GM12874 (cell line): ENCODE data around the gene TAS2R19.

Source experiments
- TF ChIP-seq, protein P1 (sequence below): IDR thresholded peaks from 2 replicates; pipeline ENCODE4 v1.5.1; 2011; ENCODE audit warnings: low read depth, mild to moderate bottlenecking, control low read depth, low read length, moderate library complexity; ENCODE audit not compliant: insufficient read depth

Gene TAS2R19

GRCh38 chr12:11015775-11016430 is 6.5 kb downstream of the TAS2R19 start:
- TF ChIP-seq, protein P1, sequence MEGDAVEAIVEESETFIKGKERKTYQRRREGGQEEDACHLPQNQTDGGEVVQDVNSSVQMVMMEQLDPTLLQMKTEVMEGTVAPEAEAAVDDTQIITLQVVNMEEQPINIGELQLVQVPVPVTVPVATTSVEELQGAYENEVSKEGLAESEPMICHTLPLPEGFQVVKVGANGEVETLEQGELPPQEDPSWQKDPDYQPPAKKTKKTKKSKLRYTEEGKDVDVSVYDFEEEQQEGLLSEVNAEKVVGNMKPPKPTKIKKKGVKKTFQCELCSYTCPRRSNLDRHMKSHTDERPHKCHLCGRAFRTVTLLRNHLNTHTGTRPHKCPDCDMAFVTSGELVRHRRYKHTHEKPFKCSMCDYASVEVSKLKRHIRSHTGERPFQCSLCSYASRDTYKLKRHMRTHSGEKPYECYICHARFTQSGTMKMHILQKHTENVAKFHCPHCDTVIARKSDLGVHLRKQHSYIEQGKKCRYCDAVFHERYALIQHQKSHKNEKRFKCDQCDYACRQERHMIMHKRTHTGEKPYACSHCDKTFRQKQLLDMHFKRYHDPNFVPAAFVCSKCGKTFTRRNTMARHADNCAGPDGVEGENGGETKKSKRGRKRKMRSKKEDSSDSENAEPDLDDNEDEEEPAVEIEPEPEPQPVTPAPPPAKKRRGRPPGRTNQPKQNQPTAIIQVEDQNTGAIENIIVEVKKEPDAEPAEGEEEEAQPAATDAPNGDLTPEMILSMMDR: no peak

GRCh38 chr12:11014234-11014633 is 8.2 kb downstream of the TAS2R19 start:
- TF ChIP-seq, protein P1: no peak

DNA sequence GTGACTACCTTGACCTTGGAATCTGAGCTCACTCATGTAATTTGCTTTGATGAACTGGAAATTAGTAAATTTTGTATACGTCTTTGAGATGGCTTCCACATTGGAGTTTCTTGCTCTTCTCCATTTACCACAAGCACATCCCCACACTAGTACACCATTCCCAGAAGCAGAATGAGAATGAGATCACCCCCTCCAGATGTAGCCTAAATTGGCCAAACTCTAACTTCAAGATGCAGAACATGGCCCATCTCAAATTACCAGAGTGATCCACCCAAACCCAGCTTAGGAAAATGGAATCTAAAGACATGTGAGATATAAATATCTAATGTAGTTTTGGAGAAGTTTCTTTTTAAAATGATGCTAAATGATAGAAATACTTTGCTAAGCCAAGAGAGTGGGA is 14.8 kb downstream of the TAS2R19 start:
- TF ChIP-seq, protein P1: no peak

GRCh38 chr12:10998204-10998603 is 24.2 kb downstream of the TAS2R19 start, which contains the start of gene TAS2R20:
TSS of gene TAS2R20 (minus strand) at chr12:10998304. CDS start at chr12:10997875, 429 bp downstream.
- TF ChIP-seq, protein P1: no peak

DNA sequence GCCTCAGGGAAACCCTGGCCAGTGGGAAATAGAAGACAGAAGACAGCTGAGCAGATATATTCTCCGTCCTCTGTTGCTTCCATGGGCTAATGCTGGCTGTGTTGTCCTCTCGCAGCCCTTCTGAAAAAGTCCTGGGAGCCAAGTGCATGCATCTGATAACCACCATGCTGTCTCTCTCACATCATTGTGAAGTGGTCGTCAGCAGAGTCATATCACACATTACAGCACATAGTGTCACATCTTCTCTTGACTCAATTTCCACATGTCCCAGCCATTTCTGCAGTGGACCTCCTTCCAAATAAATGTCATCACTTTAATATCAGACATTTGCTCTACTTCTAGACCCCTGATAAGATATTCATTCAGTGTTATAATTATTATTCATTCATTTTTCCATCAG is 28.1 kb downstream of the TAS2R19 start:
- TF ChIP-seq, protein P1: no peak

DNA sequence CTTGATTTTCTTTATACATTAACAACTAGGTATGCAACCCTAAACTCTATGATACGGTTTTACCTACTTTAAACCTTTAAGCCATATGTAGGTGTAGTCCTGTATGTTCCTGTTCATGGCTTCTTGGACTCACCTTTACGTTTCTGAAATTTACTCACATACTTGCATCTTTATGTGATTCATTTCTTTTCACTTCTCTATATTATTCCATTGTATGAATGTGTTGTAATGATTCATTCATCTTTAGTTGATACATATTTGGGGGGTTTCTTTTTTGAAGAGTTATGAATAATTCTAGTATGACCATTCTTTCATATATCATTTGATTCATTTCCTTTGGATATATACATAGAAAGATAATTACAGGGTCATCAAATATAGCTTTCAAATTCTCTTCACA is 33.3 kb downstream of the TAS2R19 start:
- TF ChIP-seq, protein P1: no peak

GRCh38 chr12:10986812-10987211 is 35.6 kb downstream of the TAS2R19 start, which contains the start of gene TAS2R50:
TSS of gene TAS2R50 (minus strand) at chr12:10986912. CDS start at chr12:10986860, 52 bp downstream.
- TF ChIP-seq, protein P1: no peak
